H1 (cell line): Measurements from ENCODE around the gene SKIL. TPM values are rescaled to one million over a fixed set of nuclear protein-coding genes. Genes with fewer than 3 reads are reported as not detected.

Experiments used
- CTCF ChIA-PET: fragments of 300-600 bp; sonication (Branson Sonifier 250); formaldehyde crosslinking; loops from one replicate; lab custom pipeline; 2021; ENCODE audit not compliant: partially characterized antibody; lab: Charles Lee
- POLR2A ChIA-PET: fragments of 300-600 bp; sonication (Branson Sonifier 250); formaldehyde crosslinking; loops from one replicate; lab custom pipeline; 2021; ENCODE audit warnings: inconsistent platforms; ENCODE audit not compliant: partially characterized antibody; lab: Charles Lee
- DNase-seq, 2 experiments: peaks; one replicate each; pipeline versions ENCODE4 v3.0.0 to v3.0.0-alpha.2; 2010 to 2022; ENCODE audit warnings: low spot score in 2 of 2, low read depth in 1 of 2, mixed read lengths in 1 of 2
- FAIRE-seq: peaks from 2 replicates; lab custom pipeline; 2011; peaks lifted over from hg19 to GRCh38; lab: Jason Lieb, UNC
- H2AFZ ChIP-seq: 2 replicates; pipeline ENCODE4 v1.8.1; 2012; ENCODE audit warnings: low read length, inconsistent platforms
- H2AK5ac ChIP-seq: 2 replicates; pipeline ENCODE4 v1.6.1; 2013; ENCODE audit warnings: low read depth, low read length
- H2BK120ac ChIP-seq: replicated peaks from 2 replicates; pipeline ENCODE3; 2013; ENCODE audit warnings: low read depth, low read length, inconsistent platforms
- H2BK12ac ChIP-seq: 2 replicates; pipeline ENCODE4 v1.6.1; 2013; ENCODE audit warnings: low read depth, low read length
- H2BK15ac ChIP-seq: 2 replicates; pipeline ENCODE4 v1.6.1; 2013; ENCODE audit warnings: low read length
- H2BK20ac ChIP-seq: 2 replicates; pipeline ENCODE4 v1.6.1; 2013; ENCODE audit warnings: low read length
- H2BK5ac ChIP-seq: 2 replicates; pipeline ENCODE4 v1.6.1; 2013; ENCODE audit warnings: low read depth, low read length
- H3K14ac ChIP-seq: 2 replicates; pipeline ENCODE4 v1.6.1; 2013; ENCODE audit warnings: inconsistent platforms; ENCODE audit not compliant: insufficient read length
- H3K18ac ChIP-seq: 2 replicates; pipeline ENCODE4 v1.6.1; 2013; ENCODE audit warnings: low read length; ENCODE audit errors: extremely low read depth
- H3K23ac ChIP-seq: 2 replicates; pipeline ENCODE4 v1.6.1; 2013; ENCODE audit warnings: inconsistent platforms; ENCODE audit not compliant: insufficient read length
- H3K23me2 ChIP-seq: 2 replicates; pipeline ENCODE4 v1.6.1; 2013; ENCODE audit warnings: low read depth, low read length
- H3K27ac ChIP-seq: 2 replicates; pipeline ENCODE4 v1.6.1; 2011; ENCODE audit warnings: low read depth, low read length, inconsistent platforms
- H3K27me3 ChIP-seq, 4 experiments: replicated peaks in 1 of 4; 1 replicate in 1 of 4; 2 replicates in 3 of 4; pipeline versions ENCODE4 v1.6.1 to v1.8.1; 2011 to 2013; ENCODE audit warnings: low read length in 3 of 4, mild to moderate bottlenecking in 3 of 4, inconsistent platforms in 2 of 4, mixed read lengths in 2 of 4, moderate library complexity in 1 of 4; ENCODE audit not compliant: control insufficient read depth in 3 of 4, insufficient read depth in 3 of 4; ENCODE audit errors: extremely low read depth in 1 of 4
- H3K36me3 ChIP-seq, 4 experiments: 2 replicates each; pipeline versions ENCODE4 v1.6.1 to v1.8.1; 2011 to 2013; ENCODE audit warnings: mild to moderate bottlenecking in 4 of 4, low read length in 3 of 4, moderate library complexity in 2 of 4, control low read depth in 1 of 4, inconsistent platforms in 1 of 4; ENCODE audit not compliant: insufficient read depth in 4 of 4, control insufficient read depth in 2 of 4
- H3K4ac ChIP-seq: replicated peaks from 2 replicates; pipeline ENCODE3; 2013; ENCODE audit warnings: low read length, low read depth, mixed read lengths, inconsistent platforms; ENCODE audit not compliant: insufficient read length
- H3K4me1 ChIP-seq, 4 experiments: replicated peaks in 1 of 4; 1 replicate in 1 of 4; 2 replicates in 3 of 4; pipeline versions ENCODE4 v1.6.1 to v1.8.1; 2011 to 2013; ENCODE audit warnings: low read length in 3 of 4, inconsistent platforms in 2 of 4, mixed read lengths in 1 of 4; ENCODE audit not compliant: insufficient read depth in 4 of 4, control insufficient read depth in 3 of 4
- H3K4me2 ChIP-seq, 2 experiments: 2 replicates each; pipeline versions ENCODE4 v1.6.1 to v1.8.1; 2011 to 2013; ENCODE audit warnings: low read depth in 2 of 2, low read length in 2 of 2, control low read depth in 1 of 2, inconsistent platforms in 1 of 2, mild to moderate bottlenecking in 1 of 2; ENCODE audit not compliant: insufficient read depth in 1 of 2
- H3K4me3 ChIP-seq, 4 experiments: fragments of 200-600, 300-600 bp in 1 of 4; sonication (generic), shearing (Covaris generic), sonication (Bioruptor Twin) in 1 of 4; 2 replicates each; pipeline versions ENCODE4 v1.5.1 to v1.8.1; 2011 to 2016; ENCODE audit warnings: low read length in 4 of 4, low read depth in 3 of 4, control low read depth in 2 of 4, inconsistent platforms in 2 of 4, mild to moderate bottlenecking in 2 of 4, mixed read lengths in 1 of 4, moderate library complexity in 1 of 4; ENCODE audit not compliant: insufficient read depth in 2 of 4; ENCODE audit errors: extremely low read depth in 1 of 4
- H3K56ac ChIP-seq: replicated peaks from 2 replicates; pipeline ENCODE3; 2013; ENCODE audit warnings: low read depth, mild to moderate bottlenecking, mixed read lengths, low read length, inconsistent platforms; ENCODE audit not compliant: insufficient read length
- H3K79me1 ChIP-seq: 2 replicates; pipeline ENCODE4 v1.6.1; 2013; ENCODE audit warnings: low read depth, low read length, control low read depth
- H3K79me2 ChIP-seq, 2 experiments: 2 replicates each; pipeline versions ENCODE4 v1.6.1 to v1.8.1; 2012 to 2013; ENCODE audit warnings: low read length in 2 of 2, mild to moderate bottlenecking in 2 of 2, inconsistent platforms in 1 of 2; ENCODE audit not compliant: insufficient read depth in 2 of 2, control insufficient read depth in 1 of 2
- H3K9ac ChIP-seq, 4 experiments: replicated peaks in 1 of 4; 1 replicate in 1 of 4; 2 replicates in 3 of 4; pipeline versions ENCODE4 v1.6.1 to v1.8.1; 2011 to 2013; ENCODE audit warnings: low read depth in 3 of 4, low read length in 3 of 4, control low read depth in 2 of 4, mild to moderate bottlenecking in 2 of 4, moderate library complexity in 2 of 4, inconsistent platforms in 1 of 4; ENCODE audit errors: extremely low read depth in 1 of 4
- H3K9me3 ChIP-seq, 2 experiments: 2 replicates each; pipeline versions ENCODE4 v1.6.1 to v1.8.1; 2012 to 2013; ENCODE audit warnings: mild to moderate bottlenecking in 2 of 2, moderate library complexity in 2 of 2, control low read depth in 1 of 2, inconsistent platforms in 1 of 2, low read depth in 1 of 2, low read length in 1 of 2, mixed read lengths in 1 of 2; ENCODE audit not compliant: insufficient read depth in 2 of 2
- H4K20me1 ChIP-seq, 2 experiments: replicated peaks in 1 of 2; 2 replicates each; pipeline versions ENCODE3 to v1.8.1; 2011 to 2013; ENCODE audit warnings: inconsistent platforms in 2 of 2, low read length in 2 of 2, mild to moderate bottlenecking in 1 of 2; ENCODE audit not compliant: insufficient read depth in 2 of 2, control insufficient read depth in 1 of 2
- H4K5ac ChIP-seq: 2 replicates; pipeline ENCODE4 v1.6.1; 2013; ENCODE audit warnings: low read length, low read depth, mixed read lengths, inconsistent platforms; ENCODE audit not compliant: insufficient read length
- H4K8ac ChIP-seq: 2 replicates; pipeline ENCODE4 v1.8.0; 2013; ENCODE audit warnings: mild to moderate bottlenecking, moderate library complexity, low read length, inconsistent platforms; ENCODE audit not compliant: insufficient read depth; ENCODE audit errors: extremely low read depth
- H4K91ac ChIP-seq: replicated peaks from 2 replicates; pipeline ENCODE3; 2013; ENCODE audit warnings: low read length, mixed read lengths, inconsistent platforms; ENCODE audit not compliant: insufficient read length
- CEBPB ChIP-seq: IDR thresholded peaks from 2 replicates; pipeline ENCODE4 v1.6.1; 2012; ENCODE audit warnings: low read depth, low read length
- SIX5 ChIP-seq: IDR thresholded peaks from 2 replicates; pipeline ENCODE4 v1.6.1; 2011; ENCODE audit warnings: mild to moderate bottlenecking, low read depth, low read length
- WGBS, 2 experiments: shearing (Covaris generic) in 1 of 2; methylation state at CpG; one replicate each; pipeline versions ENCODE4 v1.1.6 to v1.1.7; 2013 to 2015; ENCODE audit warnings: low lambda C conversion rate in 2 of 2, mixed read lengths in 2 of 2, inconsistent platforms in 1 of 2, low coverage in 1 of 2, missing lambda C conversion rate in 1 of 2; ENCODE audit not compliant: insufficient replicate concordance in 2 of 2, insufficient coverage in 1 of 2, insufficient read length in 1 of 2; ENCODE audit errors: extremely low coverage in 1 of 2, missing lambda C conversion rate in 1 of 2; 5-methylcytosine and 5-hydroxymethylcytosine counted together
- polyA plus RNA-seq, 7 experiments: library from polyadenylated mRNA; depleted of rRNA in 3 of 7; stranded (reverse) in 5 of 7; unstranded in 2 of 7; fragments of >200 nt in 5 of 7; fragments of 200-250 nt in 2 of 7; gene quantifications; 1 replicate in 5 of 7; 2 replicates in 1 of 7; 4 replicates in 1 of 7; pipeline versions ENCODE4 v1.2.1 to v1.2.3, GENCODE V29; 2011 to 2013; ENCODE audit warnings: missing spikeins in 2 of 7, mixed read lengths in 2 of 7
- total RNA-seq: library from RNA; stranded (reverse); fragmentation: NEBNext Ultra II Directional; extraction: Animal tissue kit (Norgen Biotek cat#: 25700); gene quantifications from 2 replicates; pipeline ENCODE4 v1.2.1, GENCODE V29; 2021

Gene SKIL
- total and polyA plus RNA-seq, 2 of the 8 experiments (the other 6 are each of a cell fraction or from before 2014, with no cell fraction given), result 13.2 to 277 TPM

GRCh38 chr3:170431054-170431453, 73.5 kb downstream of the SKIL start:
- no peak overlapping the region for H2BK15ac ChIP-seq
- H3K23ac ChIP-seq, result no peak overlapping the region
- no peaks in the 10 kb centered on the region for H4K20me1 ChIP-seq
- H3K27me3 ChIP-seq, result no peaks in the 10 kb centered on the region
- 96% methylated on average over 3 of the region's 3 CpGs; no CpG with 5 or more reads in 1 of the 2 experiments for WGBS, 2 experiments
- no peak overlapping the region for H4K8ac ChIP-seq
- no peaks in the 10 kb centered on the region for H3K79me1 ChIP-seq
- no peak overlapping the region for H3K4me3 ChIP-seq
- FAIRE-seq, result no peak
- H3K23me2 ChIP-seq, result no peaks in the 10 kb centered on the region
- H3K36me3 ChIP-seq, result no peaks in the 10 kb centered on the region
- H2AK5ac ChIP-seq, result no peak overlapping the region
- no peak overlapping the region for H3K4ac ChIP-seq
- DNase-seq, result no peak
- H3K4me2 ChIP-seq, result no peak overlapping the region
- no peak overlapping the region for H2BK5ac ChIP-seq
- no peak overlapping the region for H2BK120ac ChIP-seq
- H3K9me3 ChIP-seq, result no peaks in the 10 kb centered on the region
- no peak overlapping the region for H3K18ac ChIP-seq
- H3K4me1 ChIP-seq, result no peaks in the 10 kb centered on the region; a peak in 1 of 7 replicates
- H2AFZ ChIP-seq, result no peak overlapping the region
- H4K5ac ChIP-seq, result no peak overlapping the region
- no peak overlapping the region for H3K56ac ChIP-seq
- no peak overlapping the region for H2BK20ac ChIP-seq
- no peak overlapping the region for H3K27ac ChIP-seq
- H2BK12ac ChIP-seq, result no peak overlapping the region
- ChIA-PET CTCF (interaction anchor here (0.7 to 2.9 kb wide), 23 partner anchors 10 to 433 kb away, joined by 3 to 15 read pairs (median 4); partner anchors contain the start of gene CLDN11), POLR2A (no interaction called here)
- H3K14ac ChIP-seq, result no peak overlapping the region
- no peak overlapping the region for H4K91ac ChIP-seq
- no peaks in the 10 kb centered on the region for H3K79me2 ChIP-seq
- H3K9ac ChIP-seq, result no peak overlapping the region
- no peak for TF ChIP-seq CEBPB
- no peak for TF ChIP-seq SIX5
